H1 (cell line): ENCODE results near the gene FKBP10. TPM values are rescaled to one million over a fixed set of nuclear protein-coding genes. Genes with fewer than 3 reads are reported as not detected.

Source experiments
- RFX5 ChIP-seq: IDR thresholded peaks from 2 replicates; pipeline ENCODE4 v1.6.1; 2011; ENCODE audit warnings: low read depth, low read length, improper control_type of control experiment, borderline replicate concordance
- TBP ChIP-seq: IDR thresholded peaks from 2 replicates; pipeline ENCODE4 v1.6.1; 2011; ENCODE audit warnings: low read depth, low read length, improper control_type of control experiment
- polyA plus RNA-seq, 7 experiments: library from polyadenylated mRNA; depleted of rRNA in 3 of 7; stranded (reverse) in 5 of 7; unstranded in 2 of 7; fragments of >200 nt in 5 of 7; fragments of 200-250 nt in 2 of 7; gene quantifications; 1 replicate in 5 of 7; 2 replicates in 1 of 7; 4 replicates in 1 of 7; pipeline versions ENCODE4 v1.2.1 to v1.2.3, GENCODE V29; 2011 to 2013; ENCODE audit warnings: missing spikeins in 2 of 7, mixed read lengths in 2 of 7
- total RNA-seq: library from RNA; stranded (reverse); fragmentation: NEBNext Ultra II Directional; extraction: Animal tissue kit (Norgen Biotek cat#: 25700); gene quantifications from 2 replicates; pipeline ENCODE4 v1.2.1, GENCODE V29; 2021
- TF ChIP-seq, protein P1 (sequence below): IDR thresholded peaks from 2 replicates; pipeline ENCODE4 v1.6.1; 2012; ENCODE audit warnings: low read length, inconsistent platforms

The FKBP10 gene
- total and polyA plus RNA-seq, 2 of the 8 experiments (the other 6 are each of a cell fraction or from before 2014, with no cell fraction given): 173 to 283 TPM

DNA sequence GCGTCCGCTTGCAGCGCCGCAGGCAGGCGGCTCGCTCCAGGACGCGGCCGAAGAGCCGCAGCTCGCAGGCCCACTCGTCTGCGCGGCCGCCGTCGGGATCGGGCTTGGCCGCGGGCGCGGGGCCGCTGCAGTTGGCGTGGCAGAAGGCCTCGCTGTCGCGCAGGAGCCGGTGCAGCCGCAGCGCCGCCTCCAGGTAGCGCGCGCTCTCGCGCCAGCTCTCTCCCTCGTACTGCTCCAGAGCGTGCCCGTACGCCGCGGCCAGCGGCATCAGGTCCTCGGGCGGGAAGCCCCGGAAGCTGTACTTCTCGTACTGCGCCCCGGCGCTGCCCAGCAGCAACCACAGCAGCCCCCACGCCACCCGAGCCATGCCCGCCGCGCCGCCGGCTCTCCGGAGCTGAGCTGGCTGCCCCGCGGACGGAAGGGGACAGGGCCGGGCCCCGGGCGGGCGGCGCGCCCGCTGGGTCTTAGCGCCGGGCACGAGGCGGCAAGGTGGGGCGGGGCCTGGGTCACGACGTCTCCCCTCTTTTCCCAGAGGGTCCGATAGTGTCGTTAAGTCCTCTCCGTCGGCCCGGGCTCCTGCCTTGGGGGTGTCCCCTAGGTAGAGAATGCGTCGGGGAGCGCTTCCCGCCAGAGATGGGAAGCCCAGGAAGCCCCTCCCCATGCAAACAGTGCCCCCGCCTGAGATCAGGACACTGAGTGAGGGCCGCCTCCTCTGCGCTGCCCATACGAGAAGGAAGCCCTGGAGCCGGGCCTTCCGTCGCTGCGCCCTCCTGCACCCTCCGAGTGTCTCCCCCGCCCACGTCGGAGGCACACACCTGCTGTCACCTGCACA is 1.0 kb upstream of the FKBP10 start, which contains the start of gene P3H4 (continued):
- peak; percentile 19; the same call in 1 of the 2 replicates for TF ChIP-seq TBP
- no peak for TF ChIP-seq RFX5
- TF ChIP-seq, protein P1, sequence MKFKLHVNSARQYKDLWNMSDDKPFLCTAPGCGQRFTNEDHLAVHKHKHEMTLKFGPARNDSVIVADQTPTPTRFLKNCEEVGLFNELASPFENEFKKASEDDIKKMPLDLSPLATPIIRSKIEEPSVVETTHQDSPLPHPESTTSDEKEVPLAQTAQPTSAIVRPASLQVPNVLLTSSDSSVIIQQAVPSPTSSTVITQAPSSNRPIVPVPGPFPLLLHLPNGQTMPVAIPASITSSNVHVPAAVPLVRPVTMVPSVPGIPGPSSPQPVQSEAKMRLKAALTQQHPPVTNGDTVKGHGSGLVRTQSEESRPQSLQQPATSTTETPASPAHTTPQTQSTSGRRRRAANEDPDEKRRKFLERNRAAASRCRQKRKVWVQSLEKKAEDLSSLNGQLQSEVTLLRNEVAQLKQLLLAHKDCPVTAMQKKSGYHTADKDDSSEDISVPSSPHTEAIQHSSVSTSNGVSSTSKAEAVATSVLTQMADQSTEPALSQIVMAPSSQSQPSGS: no peak
